Measurements from ENCODE around the gene OR1K1. TPM values are rescaled to one million over a fixed set of nuclear protein-coding genes. Genes with fewer than 3 reads are reported as not detected.
A peak's percentile ranks its signal among the peaks of the same experiment; 100 is the strongest.
"Not testable (repeated sequence)": the region's sequence is repeated elsewhere in the genome, so short reads cannot be mapped to it uniquely, and the experiment has no call there.

OR1K1 gene
- total RNA-seq, 8 experiments from 2014 or later, result 0.27 to 1.5 (median 0.54) TPM; not detected in 3

- H3K4me3 ChIP-seq, result no peak overlapping the region
- no peak overlapping the region for H3K27ac ChIP-seq
- H3K4me1 ChIP-seq (replicated peaks in 1 of 2), result peaks cover 0 to 17% of the 10 kb centered on the region in 2 donors
- in situ Hi-C loops (cut with MboI; ENCODE audit: low pct_unique_long_range_greater_than_20kb in 2 of 9, low sequenced_read_pairs in 9 of 9, unreplicated experiment in 9 of 9), result loop anchor here in 6 of 9 experiments (10.0 to 25.0 kb wide), 4 partner anchors 355 to 707 kb away; no protein-coding TSS in a partner anchor
- ATAC-seq (replicated peaks in 6 of 8), result peak in 1 of 8 experiments; percentile 8
- 38 to 100% (median 95%) methylated on average over 1 to 3 of the region's 3 CpGs; no CpG with 5 or more reads in 2 of the 10 experiments for WGBS, 10 experiments
Measured at GRCh38 chr9:122819326-122819725, 19.4 kb downstream of the OR1K1 start.

GRCh38 chr9:122819791-122820489 is 20.0 kb downstream of the OR1K1 start:
- in situ Hi-C loops (cut with MboI; ENCODE audit: low pct_unique_long_range_greater_than_20kb in 2 of 9, low sequenced_read_pairs in 9 of 9, unreplicated experiment in 9 of 9), result loop anchor here in 6 of 9 experiments (10.0 to 25.0 kb wide), 4 partner anchors 355 to 708 kb away; no protein-coding TSS in a partner anchor
- ATAC-seq (replicated peaks in 6 of 8), result peak in 1 of 8 experiments; percentile 44
- H3K4me3 ChIP-seq, result no peak overlapping the region
- H3K27ac ChIP-seq, result no peak overlapping the region
- H3K4me1 ChIP-seq (replicated peaks in 1 of 2), result peaks cover 0 to 17% of the 10 kb centered on the region in 2 donors
- 53 to 98% (median 90%) methylated on average over 3 to 9 of the region's 9 CpGs for WGBS, 10 experiments

- H3K4me1 ChIP-seq (replicated peaks in 1 of 2), result peaks cover 0 to 17% of the 10 kb centered on the region in 2 donors
- in situ Hi-C loops (cut with MboI; ENCODE audit: low pct_unique_long_range_greater_than_20kb in 2 of 9, low sequenced_read_pairs in 9 of 9, unreplicated experiment in 9 of 9), result loop anchor here in 6 of 9 experiments (25.0 kb wide), 3 partner anchors 358 to 708 kb away; no protein-coding TSS in a partner anchor
- H3K4me3 ChIP-seq, result no peak overlapping the region
- no peak overlapping the region for H3K27ac ChIP-seq
- ATAC-seq (replicated peaks in 6 of 8), result no peak
- 83 to 100% (median 94%) methylated on average over 3 to 8 of the region's 11 CpGs; no CpG with 5 or more reads in 1 of the 10 experiments for WGBS, 10 experiments
Measured at GRCh38 chr9:122820490-122820845, 20.5 kb downstream of the OR1K1 start.

GRCh38 chr9:122821278-122821943 is 21.5 kb downstream of the OR1K1 start:
- H3K27ac ChIP-seq, result peak overlapping the region; percentile 34 to 63
- peak in 6 of 8 experiments; percentile 32 to 95 (median 72) for ATAC-seq (replicated peaks in 6 of 8)
- H3K4me1 ChIP-seq (replicated peaks in 1 of 2), result peaks cover 0 to 17% of the 10 kb centered on the region in 2 donors
- in situ Hi-C loops (cut with MboI; ENCODE audit: low pct_unique_long_range_greater_than_20kb in 2 of 9, low sequenced_read_pairs in 9 of 9, unreplicated experiment in 9 of 9), result loop anchor here in 6 of 9 experiments (25.0 kb wide), 3 partner anchors 359 to 709 kb away; no protein-coding TSS in a partner anchor
- WGBS, 10 experiments, result 39 to 100% (median 83%) methylated on average over 1 to 7 of the region's 7 CpGs; no CpG with 5 or more reads in 1 of the 10 experiments
- no peak overlapping the region for H3K4me3 ChIP-seq

- in situ Hi-C loops (cut with MboI; ENCODE audit: low pct_unique_long_range_greater_than_20kb in 2 of 9, low sequenced_read_pairs in 9 of 9, unreplicated experiment in 9 of 9), result loop anchor here in 6 of 9 experiments (25.0 kb wide), 3 partner anchors 360 to 710 kb away; no protein-coding TSS in a partner anchor
- no peak overlapping the region for H3K4me3 ChIP-seq
- WGBS, 10 experiments, result 89 to 100% (median 96%) methylated on average over 1 to 5 of the region's 6 CpGs; no CpG with 5 or more reads in 5 of the 10 experiments
- peak in 1 of 8 experiments; percentile 6 for ATAC-seq (replicated peaks in 6 of 8)
- H3K4me1 ChIP-seq (replicated peaks in 1 of 2), result peaks cover 6 to 23% of the 10 kb centered on the region in 2 donors
- H3K27ac ChIP-seq, result peak overlapping the region in 1 of 2 donors; percentile 63
Measured at GRCh38 chr9:122822056-122822455, 22.1 kb downstream of the OR1K1 start.

GRCh38 chr9:122822938-122823337 is 23.0 kb downstream of the OR1K1 start:
- H3K27ac ChIP-seq, result no peak overlapping the region
- in situ Hi-C loops (cut with MboI; ENCODE audit: low pct_unique_long_range_greater_than_20kb in 2 of 9, low sequenced_read_pairs in 9 of 9, unreplicated experiment in 9 of 9), result loop anchor here in 6 of 9 experiments (25.0 kb wide), 3 partner anchors 361 to 711 kb away; no protein-coding TSS in a partner anchor
- peaks cover 9 to 26% of the 10 kb centered on the region in 2 donors for H3K4me1 ChIP-seq (replicated peaks in 1 of 2)
- no peak for ATAC-seq (replicated peaks in 6 of 8)
- no peak overlapping the region for H3K4me3 ChIP-seq
- 33 to 100% (median 93%) methylated on average over 1 to 4 of the region's 4 CpGs; no CpG with 5 or more reads in 5 of the 10 experiments for WGBS, 10 experiments

- in situ Hi-C loops (cut with MboI; ENCODE audit: low pct_unique_long_range_greater_than_20kb in 2 of 9, low sequenced_read_pairs in 9 of 9, unreplicated experiment in 9 of 9), result no loop called here
- ATAC-seq (replicated peaks in 6 of 8), result peak; percentile 7 to 35 (median 18)
- Histone ChIP-seq H3K4me3 (peak overlapping the region; percentile 71 to 96 (median 82)), H3K27ac (peak overlapping the region; percentile 33 to 47), H3K4me1 (replicated peaks in 1 of 2) (peaks cover 9% of the 10 kb centered on the region in 2 donors)
- 0% methylated on average over 1 to 6 of the region's 8 CpGs; no CpG with 5 or more reads in 6 of the 10 experiments for WGBS, 10 experiments
Measured at GRCh38 chr9:122827761-122828093, 27.8 kb downstream of the OR1K1 start.

- H3K4me3 ChIP-seq, result peak overlapping the region; percentile 71 to 96 (median 82)
- peak overlapping the region in 1 of 2 donors; percentile 52 for H3K27ac ChIP-seq
- ATAC-seq (replicated peaks in 6 of 8); H3K4me1 ChIP-seq (replicated peaks in 1 of 2); in situ Hi-C loops (cut with MboI; ENCODE audit: low pct_unique_long_range_greater_than_20kb in 2 of 9, low sequenced_read_pairs in 9 of 9, unreplicated experiment in 9 of 9): not testable (repeated sequence)
- 0 to 76% (median 63%) methylated on average over 1 to 18 of the region's 18 CpGs; no CpG with 5 or more reads in 3 of the 10 experiments for WGBS, 10 experiments
Measured at GRCh38 chr9:122828965-122829284, 29.0 kb downstream of the OR1K1 start.

- H3K27ac ChIP-seq, result no peak overlapping the region
- no peak overlapping the region for H3K4me3 ChIP-seq
- ATAC-seq (replicated peaks in 6 of 8), result no peak
- WGBS, 10 experiments, result 60 to 90% (median 80%) methylated on average over 2 to 3 of the region's 3 CpGs; no CpG with 5 or more reads in 3 of the 10 experiments
- H3K4me1 ChIP-seq (replicated peaks in 1 of 2), result peaks cover 2 to 10% of the 10 kb centered on the region in 2 donors
- in situ Hi-C loops (cut with MboI; ENCODE audit: low pct_unique_long_range_greater_than_20kb in 2 of 9, low sequenced_read_pairs in 9 of 9, unreplicated experiment in 9 of 9), result no loop called here
Measured at GRCh38 chr9:122832194-122832593, 32.3 kb downstream of the OR1K1 start.

GRCh38 chr9:122835313-122835731 is 35.4 kb downstream of the OR1K1 start:
- WGBS, 10 experiments, result 43 to 100% (median 76%) methylated on average over 1 to 3 of the region's 4 CpGs; no CpG with 5 or more reads in 5 of the 10 experiments
- Histone ChIP-seq H3K4me1 (replicated peaks in 1 of 2) (peaks cover 0 to 8% of the 10 kb centered on the region in 2 donors), H3K4me3 (no peak overlapping the region), H3K27ac (no peak overlapping the region)
- in situ Hi-C loops (cut with MboI; ENCODE audit: low pct_unique_long_range_greater_than_20kb in 2 of 9, low sequenced_read_pairs in 9 of 9, unreplicated experiment in 9 of 9), result no loop called here
- ATAC-seq (replicated peaks in 6 of 8), result peak in 6 of 8 experiments; percentile 40 to 75 (median 67)

GRCh38 chr9:122837266-122837850 is 37.4 kb downstream of the OR1K1 start:
- 88 to 100% (median 100%) methylated on average over 1 to 8 of the region's 14 CpGs; no CpG with 5 or more reads in 5 of the 10 experiments for WGBS, 10 experiments
- ATAC-seq (replicated peaks in 6 of 8), result no peak
- Histone ChIP-seq H3K27ac (no peak overlapping the region), H3K4me3 (no peak overlapping the region), H3K4me1 (replicated peaks in 1 of 2) (peaks cover 0 to 8% of the 10 kb centered on the region in 2 donors)
- in situ Hi-C loops (cut with MboI; ENCODE audit: low pct_unique_long_range_greater_than_20kb in 2 of 9, low sequenced_read_pairs in 9 of 9, unreplicated experiment in 9 of 9), result no loop called here

- H3K4me3 ChIP-seq; ATAC-seq (replicated peaks in 6 of 8); H3K4me1 ChIP-seq (replicated peaks in 1 of 2); H3K27ac ChIP-seq; in situ Hi-C loops (cut with MboI; ENCODE audit: low pct_unique_long_range_greater_than_20kb in 2 of 9, low sequenced_read_pairs in 9 of 9, unreplicated experiment in 9 of 9): not testable (repeated sequence)
- WGBS, 10 experiments, result 60 to 88% (median 80%) methylated on average over 1 to 2 of the region's 3 CpGs; no CpG with 5 or more reads in 5 of the 10 experiments
Measured at GRCh38 chr9:122838441-122838840, 38.5 kb downstream of the OR1K1 start.

Measured in motor neuron (in vitro differentiated cells).